ENCODE data around the gene RCBTB2. TPM values are rescaled to one million over a fixed set of nuclear protein-coding genes. Genes with fewer than 3 reads are reported as not detected.

Gene RCBTB2
- total RNA-seq, 1 experiment from 2014 or later: 11.7 TPM

- TF ChIP-seq, protein P1, sequence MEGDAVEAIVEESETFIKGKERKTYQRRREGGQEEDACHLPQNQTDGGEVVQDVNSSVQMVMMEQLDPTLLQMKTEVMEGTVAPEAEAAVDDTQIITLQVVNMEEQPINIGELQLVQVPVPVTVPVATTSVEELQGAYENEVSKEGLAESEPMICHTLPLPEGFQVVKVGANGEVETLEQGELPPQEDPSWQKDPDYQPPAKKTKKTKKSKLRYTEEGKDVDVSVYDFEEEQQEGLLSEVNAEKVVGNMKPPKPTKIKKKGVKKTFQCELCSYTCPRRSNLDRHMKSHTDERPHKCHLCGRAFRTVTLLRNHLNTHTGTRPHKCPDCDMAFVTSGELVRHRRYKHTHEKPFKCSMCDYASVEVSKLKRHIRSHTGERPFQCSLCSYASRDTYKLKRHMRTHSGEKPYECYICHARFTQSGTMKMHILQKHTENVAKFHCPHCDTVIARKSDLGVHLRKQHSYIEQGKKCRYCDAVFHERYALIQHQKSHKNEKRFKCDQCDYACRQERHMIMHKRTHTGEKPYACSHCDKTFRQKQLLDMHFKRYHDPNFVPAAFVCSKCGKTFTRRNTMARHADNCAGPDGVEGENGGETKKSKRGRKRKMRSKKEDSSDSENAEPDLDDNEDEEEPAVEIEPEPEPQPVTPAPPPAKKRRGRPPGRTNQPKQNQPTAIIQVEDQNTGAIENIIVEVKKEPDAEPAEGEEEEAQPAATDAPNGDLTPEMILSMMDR (conservative IDR thresholded peaks at IDR 0.05): no peak
- Mint-ChIP-seq H3K36me3 (ENCODE audit: insufficient read depth in 1 of 3, low read depth in 3 of 3) (peaks cover 0 to 18% (median 0%) of the 10 kb centered on the region in 3 experiments; a peak in 2 of 7 replicates), H3K27ac (no peak overlapping the region), H3K27me3 (ENCODE audit: low read depth) (no peaks in the 10 kb centered on the region), H3K4me3 (no peak overlapping the region), H3K9me3 (no peaks in the 10 kb centered on the region), H3K4me1 (peaks cover 21 to 26% of the 10 kb centered on the region in 2 experiments)
- H3K79me1 ChIP-seq (ENCODE audit: insufficient read depth, low read depth, low read length, poor library complexity, severe bottlenecking): no peaks in the 10 kb centered on the region
- no peak overlapping the region for H2BK20ac ChIP-seq (ENCODE audit: low read depth, low read length, poor library complexity, severe bottlenecking)
- H3T11ph ChIP-seq (ENCODE audit: low read length): no peak overlapping the region
- no peak overlapping the region for H2BK120ac ChIP-seq (ENCODE audit: low read depth, low read length, poor library complexity, severe bottlenecking)
- H3K27ac ChIP-seq (ENCODE audit: insufficient read length, low read depth, low read length): no peak overlapping the region
- H3K56ac ChIP-seq (ENCODE audit: insufficient read length, low read depth, low read length): no peak overlapping the region
- no peak overlapping the region for H3K23ac ChIP-seq (ENCODE audit: insufficient read length, low read depth, low read length)
- H3K9ac ChIP-seq (ENCODE audit: extremely low read depth, insufficient read length, low read length): no peak overlapping the region
- no peak overlapping the region for H4K91ac ChIP-seq (ENCODE audit: insufficient read length, low read depth, low read length)
- H2BK15ac ChIP-seq (ENCODE audit: low read depth, low read length): no peak overlapping the region
- no peaks in the 10 kb centered on the region for H3K23me2 ChIP-seq (ENCODE audit: insufficient read length, low read depth, low read length, poor library complexity, severe bottlenecking)
- DNase-seq: no peak
- WGBS (ENCODE audit: extremely low coverage, insufficient read length, low lambda C conversion rate): no CpG with 5 or more reads among the region's 4 CpGs
- H3K79me2 ChIP-seq (ENCODE audit: insufficient read depth, low read length): no peaks in the 10 kb centered on the region
- H4K5ac ChIP-seq (ENCODE audit: insufficient read length, low read depth, low read length): no peak overlapping the region
- H2AFZ ChIP-seq (ENCODE audit: low read length): no peak overlapping the region
- no peak overlapping the region for H4K8ac ChIP-seq (replicated peaks; ENCODE audit: insufficient read length, low read depth, low read length)
- no peak overlapping the region for H2BK5ac ChIP-seq (ENCODE audit: insufficient read length, low read length)
- no peak overlapping the region for H3K4me2 ChIP-seq (ENCODE audit: insufficient read depth, insufficient read length, low read length)
- H2BK12ac ChIP-seq (ENCODE audit: insufficient read length, low read depth, low read length): no peak overlapping the region
- no peaks in the 10 kb centered on the region for H3K27me3 ChIP-seq (ENCODE audit: insufficient read depth, low read length)
- H3K4ac ChIP-seq (ENCODE audit: low read depth, low read length): no peak overlapping the region
- no peaks in the 10 kb centered on the region for H3K9me3 ChIP-seq (ENCODE audit: control insufficient read depth, low read depth, low read length)
- H3K4me1 ChIP-seq (ENCODE audit: insufficient read depth, low read length): peaks cover 5% of the 10 kb centered on the region
- no peak overlapping the region for H2AK5ac ChIP-seq (ENCODE audit: insufficient read length, low read length)
- no peaks in the 10 kb centered on the region for H4K20me1 ChIP-seq (ENCODE audit: control insufficient read depth, insufficient read depth, insufficient read length)
- H3K14ac ChIP-seq (ENCODE audit: insufficient read depth, low read length): no peak overlapping the region
- H3K18ac ChIP-seq (ENCODE audit: insufficient read length, low read depth, low read length): no peak overlapping the region
Measured at GRCh38 chr13:48500652-48501197, 32.2 kb downstream of the RCBTB2 start.

Data from H9 (cell line).